NCI-H460 (cell line): ENCODE data around the gene APOF. TPM values are rescaled to one million over a fixed set of nuclear protein-coding genes. Genes with fewer than 3 reads are reported as not detected.
"Not testable (repeated sequence)": the region's sequence is repeated elsewhere in the genome, so short reads cannot be mapped to it uniquely, and the experiment has no call there.

ENCODE experiments used
- DNase-seq: peaks from one replicate; pipeline ENCODE4 v3.0.0-alpha.2; 2016; ENCODE audit warnings: low read depth; ENCODE audit errors: extremely low read depth
- polyA plus RNA-seq: library from polyadenylated mRNA; depleted of rRNA; stranded (reverse); fragments of >200 nt; gene quantifications from 2 replicates; pipeline ENCODE4 v1.2.3, GENCODE V29; 2014; cell fraction: nucleus; rRNA removed
- total RNA-seq: library from RNA; depleted of rRNA; stranded (reverse); fragments of >200 nt; shearing (Covaris generic); gene quantifications from 2 replicates; pipeline ENCODE4 v1.2.3, GENCODE V29; 2014; rRNA removed

APOF gene
- not detected in 2 replicates for total RNA-seq
- not detected in 2 replicates for polyA plus RNA-seq

GRCh38 chr12:56362130-56363059 is at the start of gene APOF:
Gene APOF (minus strand): TSS chr12:56362857. CDS start chr12:56362745, 112 bp downstream.
- DNase-seq, result no peak

- DNase-seq, result no peak
Observed at GRCh38 chr12:56411781-56412639, 49.4 kb upstream of the APOF start.

GRCh38 chr12:56410768-56411167 is 48.1 kb upstream of the APOF start:
- DNase-seq, result no peak

GRCh38 chr12:56408799-56409417 is 46.3 kb upstream of the APOF start:
- DNase-seq, result no peak

- not testable (repeated sequence) for DNase-seq
Observed at GRCh38 chr12:56404227-56404626, 41.6 kb upstream of the APOF start.

- DNase-seq, result not testable (repeated sequence)
Observed at GRCh38 chr12:56401612-56402011, 39.0 kb upstream of the APOF start.

GRCh38 chr12:56401125-56401524 is 38.5 kb upstream of the APOF start:
- not testable (repeated sequence) for DNase-seq

GRCh38 chr12:56399466-56399865 is 36.8 kb upstream of the APOF start:
- DNase-seq, result not testable (repeated sequence)

- DNase-seq, result no peak
Observed at GRCh38 chr12:56398324-56398723, 35.7 kb upstream of the APOF start.

GRCh38 chr12:56392331-56392730 is 29.7 kb upstream of the APOF start:
- DNase-seq, result no peak

- no peak for DNase-seq
Observed at GRCh38 chr12:56391721-56392120, 29.1 kb upstream of the APOF start.

- no peak for DNase-seq
Observed at GRCh38 chr12:56389412-56389811, 26.8 kb upstream of the APOF start.

GRCh38 chr12:56387152-56387736 is 24.6 kb upstream of the APOF start:
- DNase-seq, result no peak

GRCh38 chr12:56385873-56386272 is 23.2 kb upstream of the APOF start:
- DNase-seq, result no peak

GRCh38 chr12:56382611-56383010 is 20.0 kb upstream of the APOF start:
- no peak for DNase-seq

GRCh38 chr12:56377989-56378316 is 15.3 kb upstream of the APOF start:
- DNase-seq, result no peak

GRCh38 chr12:56377310-56377988 is 14.8 kb upstream of the APOF start:
- no peak for DNase-seq

- no peak for DNase-seq
Observed at GRCh38 chr12:56375598-56376434, 13.2 kb upstream of the APOF start.
